Spleen (tissue), 7 donors: Measurements from ENCODE around the gene ILF2.

Experiments used
- POLR2AphosphoS5 ChIP-seq, 3 donors: sonication (generic); formaldehyde crosslinking; IDR thresholded peaks; one replicate each; pipeline ENCODE4 v1.5.1; 2017; ENCODE audit warnings: antibody characterized with exemption in 3 of 3
- TF ChIP-seq, protein P1 (sequence below), 11 experiments: fragments of 200-600 bp in 7 of 11; fragments of 450-650 bp in 4 of 11; sonication (generic) in 4 of 11; IDR thresholded peaks in 8 of 11; conservative IDR thresholded peaks in 3 of 11; 1 replicate in 7 of 11; 2 replicates in 4 of 11; pipeline versions ENCODE4 v1.4.0 to v1.8.0; 2016 to 2021; ENCODE audit warnings: antibody characterized with exemption in 11 of 11, inconsistent platforms in 4 of 11, mild to moderate bottlenecking in 1 of 11
- donor health status: DM: no; HTN: no; CAD: no; lungs with moderate emphysema.
- donor health status: DM: no; HTN: no; CAD: no.
- donor health status: DM: no; HTN: no; CAD: no.

DNA sequence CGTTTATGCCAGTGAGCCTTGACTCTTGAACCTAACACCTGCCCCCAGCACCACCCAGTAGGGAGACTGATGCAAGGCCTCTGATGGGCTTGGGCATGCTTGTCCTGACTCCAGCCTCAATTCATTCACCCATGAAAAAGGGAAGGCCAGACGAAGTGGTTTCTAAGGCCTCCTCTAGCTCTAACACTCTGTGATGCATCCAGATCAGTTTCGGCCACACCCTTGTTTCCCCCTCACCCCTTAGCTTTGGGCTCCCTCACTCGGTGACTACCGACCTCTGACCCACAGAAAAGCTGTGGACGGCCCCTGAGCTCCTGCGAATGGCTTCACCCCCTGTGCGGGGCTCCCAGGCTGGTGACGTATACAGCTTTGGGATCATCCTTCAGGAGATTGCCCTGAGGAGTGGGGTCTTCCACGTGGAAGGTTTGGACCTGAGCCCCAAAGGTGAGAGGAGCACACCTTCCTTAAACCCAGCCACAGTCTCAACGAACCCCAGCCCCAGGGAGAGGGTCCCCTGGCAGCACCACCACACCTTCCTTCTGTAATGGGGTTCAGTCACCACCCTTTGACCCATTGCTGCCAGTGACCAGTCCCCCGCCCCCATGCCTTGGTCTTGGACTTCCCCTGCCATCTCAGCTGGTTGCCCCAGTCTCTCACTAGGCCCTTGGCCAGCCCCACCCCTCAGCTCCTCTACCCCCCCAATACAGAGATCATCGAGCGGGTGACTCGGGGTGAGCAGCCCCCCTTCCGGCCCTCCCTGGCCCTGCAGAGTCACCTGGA lies 16.7 kb upstream of the ILF2 start:
- TF ChIP-seq POLR2AphosphoS5 (IDR thresholded peaks at IDR 0.05): no peak
- TF ChIP-seq, protein P1, sequence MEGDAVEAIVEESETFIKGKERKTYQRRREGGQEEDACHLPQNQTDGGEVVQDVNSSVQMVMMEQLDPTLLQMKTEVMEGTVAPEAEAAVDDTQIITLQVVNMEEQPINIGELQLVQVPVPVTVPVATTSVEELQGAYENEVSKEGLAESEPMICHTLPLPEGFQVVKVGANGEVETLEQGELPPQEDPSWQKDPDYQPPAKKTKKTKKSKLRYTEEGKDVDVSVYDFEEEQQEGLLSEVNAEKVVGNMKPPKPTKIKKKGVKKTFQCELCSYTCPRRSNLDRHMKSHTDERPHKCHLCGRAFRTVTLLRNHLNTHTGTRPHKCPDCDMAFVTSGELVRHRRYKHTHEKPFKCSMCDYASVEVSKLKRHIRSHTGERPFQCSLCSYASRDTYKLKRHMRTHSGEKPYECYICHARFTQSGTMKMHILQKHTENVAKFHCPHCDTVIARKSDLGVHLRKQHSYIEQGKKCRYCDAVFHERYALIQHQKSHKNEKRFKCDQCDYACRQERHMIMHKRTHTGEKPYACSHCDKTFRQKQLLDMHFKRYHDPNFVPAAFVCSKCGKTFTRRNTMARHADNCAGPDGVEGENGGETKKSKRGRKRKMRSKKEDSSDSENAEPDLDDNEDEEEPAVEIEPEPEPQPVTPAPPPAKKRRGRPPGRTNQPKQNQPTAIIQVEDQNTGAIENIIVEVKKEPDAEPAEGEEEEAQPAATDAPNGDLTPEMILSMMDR (IDR thresholded peaks at IDR 0.05 in 8 of 11, conservative IDR thresholded peaks at IDR 0.05 in 3 of 11): no peak
